Activated CD4-positive, CD25-positive, alpha-beta regulatory T cell treated with anti-CD3 and anti-CD28 coated beads, Interleukin-2, amount 50 U/mL, for 24 hours (primary cell): ENCODE measurements around the gene NOS2.
"Not testable (repeated sequence)": the region's sequence is repeated elsewhere in the genome, so short reads cannot be mapped to it uniquely, and the experiment has no call there.

ENCODE experiments used
- ATAC-seq, 2 donors: fragments of 150-1000 bp; cut with Tn5 transposase; one replicate each; pipeline ENCODE4 v1.10.0; 2021; ENCODE audit warnings: mild to moderate bottlenecking in 1 of 2, moderate library complexity in 1 of 2

The NOS2 gene

DNA sequence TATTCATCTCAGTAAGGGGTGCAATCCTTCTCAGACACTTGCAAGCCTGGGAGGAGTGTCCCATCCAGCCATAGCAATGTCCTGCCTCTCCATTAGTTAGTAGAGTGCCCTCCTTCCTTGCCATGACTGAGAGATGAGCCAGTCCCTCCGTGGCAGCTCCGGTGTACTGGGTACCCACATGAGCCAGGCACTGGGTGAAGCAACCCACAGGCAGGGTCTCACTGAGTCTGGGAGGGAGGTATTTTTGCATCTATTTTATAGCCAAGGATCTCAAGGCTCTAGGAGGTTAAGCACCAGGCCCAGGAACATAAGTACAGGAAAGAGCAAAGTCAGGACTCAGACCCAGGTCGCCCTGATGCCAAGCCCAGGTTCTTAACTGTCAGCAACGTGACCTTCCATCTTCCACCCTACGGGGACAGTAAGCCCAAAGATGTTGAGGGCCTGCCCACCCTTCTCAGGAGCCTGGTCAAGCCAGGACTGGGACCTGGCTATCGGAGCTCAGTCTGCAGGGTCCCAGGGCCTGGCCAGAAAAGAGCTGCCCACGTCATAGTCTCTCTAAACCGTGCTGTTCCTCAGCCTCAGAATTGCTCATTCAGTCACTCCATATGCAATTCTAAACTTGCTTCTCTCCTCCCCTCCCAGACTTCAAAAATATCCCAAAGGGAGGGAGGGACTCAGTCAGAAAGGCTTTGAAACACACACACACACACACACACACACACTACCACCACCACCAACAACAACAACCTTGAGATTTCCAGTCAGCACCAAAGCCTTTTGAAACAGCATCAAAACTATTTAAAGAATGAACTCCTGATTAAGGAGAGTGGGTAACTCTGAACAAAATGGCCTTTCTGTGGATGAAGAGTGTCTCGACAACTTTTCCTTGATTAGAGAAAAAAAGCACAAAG lies 16.6 kb downstream of the NOS2 start:
- ATAC-seq = no peak

DNA sequence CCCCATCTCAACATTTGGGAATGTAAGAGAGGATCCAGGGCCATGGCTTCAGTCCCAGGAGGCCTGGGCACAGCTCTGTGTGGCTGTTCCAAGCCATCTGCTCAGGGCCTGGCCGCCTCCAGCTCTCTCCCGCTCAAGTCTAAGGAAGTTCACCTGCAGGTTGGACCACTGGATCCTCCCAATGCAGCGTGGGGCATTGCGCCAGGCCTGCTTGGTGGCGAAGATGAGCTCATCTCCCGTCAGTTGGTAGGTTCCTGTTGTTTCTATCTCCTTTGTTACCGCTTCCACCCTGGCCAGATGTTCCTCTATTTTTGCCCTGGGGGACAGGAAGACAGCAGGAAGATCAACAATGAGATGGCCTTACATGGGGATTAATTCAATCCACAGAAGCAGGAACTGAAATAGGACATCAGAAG lies 17.5 kb downstream of the NOS2 start:
- ATAC-seq = no peak

DNA sequence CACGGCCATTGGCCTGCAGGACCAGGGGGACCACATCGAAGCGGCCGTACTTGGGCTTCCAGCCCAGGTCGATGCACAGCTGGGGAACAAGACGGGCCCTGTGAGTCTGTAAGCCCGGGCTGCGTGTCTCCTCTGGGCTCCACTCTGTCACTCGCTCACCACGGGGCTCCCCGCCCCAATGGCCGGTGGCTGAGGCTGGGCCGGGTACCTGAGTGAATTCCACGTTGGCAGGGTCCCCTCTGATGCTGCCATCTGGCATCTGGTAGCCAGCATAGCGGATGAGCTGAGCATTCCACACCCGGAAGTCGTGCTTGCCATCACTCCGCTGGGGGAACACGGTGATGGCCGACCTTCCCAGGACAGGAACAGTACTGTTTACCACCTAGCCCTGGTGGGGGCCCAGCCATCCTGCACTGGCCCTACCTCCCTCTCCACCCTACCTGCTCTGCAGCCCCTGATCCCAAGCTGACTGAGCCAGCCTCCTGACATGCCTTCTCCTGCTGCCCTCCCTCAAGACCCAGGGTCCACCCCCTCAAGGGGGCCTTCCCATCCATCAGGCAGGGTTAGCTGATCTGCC lies 19.4 kb downstream of the NOS2 start:
- ATAC-seq = no peak

DNA sequence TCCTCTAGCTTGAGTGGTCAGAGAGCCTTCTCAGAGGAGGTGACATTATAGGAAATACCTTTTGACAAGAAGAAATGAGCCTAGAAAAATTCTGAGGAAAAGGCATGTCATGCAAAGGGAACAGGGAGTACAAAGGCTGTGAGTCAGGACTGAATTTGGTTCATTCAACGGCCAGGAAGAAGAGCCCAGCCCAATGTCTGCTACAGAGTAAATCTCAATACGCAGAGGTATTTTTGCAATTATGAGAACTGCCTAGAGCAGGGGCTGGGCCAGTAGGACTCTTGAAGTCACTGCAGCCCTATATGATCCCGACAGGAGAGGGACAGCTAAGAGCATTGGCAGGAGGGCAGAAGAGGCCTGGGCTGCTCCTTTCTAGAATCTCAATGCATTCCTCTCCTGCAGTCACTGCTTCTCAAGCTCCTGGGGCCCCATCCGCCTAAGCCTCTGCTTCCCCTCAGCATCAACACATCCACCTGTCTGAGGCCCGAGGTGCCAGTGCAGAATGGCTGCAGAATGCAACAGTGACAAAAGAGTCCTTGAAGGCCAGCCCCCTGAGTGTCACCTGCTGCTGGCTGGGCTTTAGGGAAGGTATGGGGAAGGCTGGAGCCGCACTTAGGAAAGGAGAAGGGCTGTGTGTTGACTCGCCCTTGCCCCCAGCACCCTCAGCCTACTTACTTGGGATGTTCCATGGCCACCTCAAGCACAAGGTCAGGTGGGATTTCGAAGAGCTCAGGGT lies 20.1 kb downstream of the NOS2 start:
- no peak for ATAC-seq

DNA sequence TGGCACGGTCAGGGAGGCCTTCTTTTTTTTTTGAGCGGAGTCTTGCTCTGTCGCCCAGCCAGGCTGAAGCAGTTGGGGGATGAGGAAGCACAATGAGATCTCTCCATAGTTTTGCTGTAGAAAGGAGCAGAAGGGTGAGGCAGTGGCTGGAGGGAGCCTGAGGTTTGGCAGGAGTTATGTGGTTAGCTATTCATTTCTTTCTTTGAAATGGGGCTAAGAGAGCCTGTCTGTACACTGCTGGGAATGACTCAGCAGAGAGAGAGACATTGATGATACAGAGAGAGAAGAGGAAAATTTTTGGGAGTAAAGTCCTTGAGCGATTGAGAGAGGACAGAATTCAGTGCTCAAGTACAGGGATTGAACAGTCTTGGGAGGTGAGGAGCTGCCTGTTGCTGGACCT lies 22.1 kb downstream of the NOS2 start:
- no peak for ATAC-seq

DNA sequence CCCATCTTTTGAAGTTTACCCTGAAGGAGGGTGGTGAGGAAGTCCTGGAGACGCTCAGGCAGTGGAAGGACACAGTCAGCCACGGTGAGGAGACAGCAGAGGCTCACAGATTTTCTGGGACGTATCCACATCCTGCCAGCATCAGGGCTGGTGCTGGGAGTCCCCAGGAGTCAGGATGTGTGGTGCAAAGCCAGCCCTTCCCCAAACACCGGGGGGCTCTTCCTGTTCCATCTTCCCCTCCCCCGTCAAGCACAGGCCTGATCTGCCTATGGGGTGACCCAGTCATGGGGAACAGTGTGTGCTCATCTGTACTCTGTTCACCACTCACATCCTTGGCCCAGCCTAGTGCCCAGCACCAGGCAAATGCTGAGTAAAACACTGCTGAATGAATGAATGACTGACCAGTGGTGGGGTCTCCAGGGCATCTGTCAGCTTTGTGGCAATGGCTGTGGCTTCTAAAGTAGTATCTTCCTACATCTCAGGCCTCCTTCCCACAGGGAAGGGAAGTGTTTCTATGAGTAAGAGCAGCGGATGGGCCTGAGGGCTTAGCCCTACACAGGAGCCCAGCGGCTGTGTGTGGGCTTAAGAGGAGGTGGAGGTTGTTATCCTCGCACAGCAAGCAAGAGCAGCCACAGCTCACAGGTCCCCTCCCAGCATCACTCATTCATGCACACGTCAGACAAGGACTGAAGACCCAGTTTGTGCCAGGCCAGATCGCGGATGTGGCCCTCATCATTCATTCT lies 23.3 kb downstream of the NOS2 start:
- no peak for ATAC-seq

DNA sequence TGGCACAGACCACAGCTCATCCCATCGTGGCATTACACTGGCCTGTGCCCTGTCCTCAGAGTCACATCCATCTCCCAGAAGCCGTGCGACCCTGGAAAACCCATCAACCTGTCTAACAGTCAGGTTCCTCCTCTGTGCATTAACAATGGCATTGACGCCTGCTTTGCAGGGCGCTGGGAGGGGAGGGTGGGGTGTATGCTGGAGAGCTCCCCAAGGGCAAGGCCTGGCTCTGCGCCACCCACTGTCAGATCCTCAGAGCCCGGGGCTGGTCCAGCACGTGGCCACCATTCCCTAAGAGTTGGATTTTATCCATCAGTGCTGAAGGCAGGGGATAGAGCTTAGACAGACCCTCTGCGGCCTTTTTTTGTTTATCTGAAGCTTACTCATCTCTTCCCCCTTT lies 28.7 kb downstream of the NOS2 start:
- ATAC-seq = no peak

DNA sequence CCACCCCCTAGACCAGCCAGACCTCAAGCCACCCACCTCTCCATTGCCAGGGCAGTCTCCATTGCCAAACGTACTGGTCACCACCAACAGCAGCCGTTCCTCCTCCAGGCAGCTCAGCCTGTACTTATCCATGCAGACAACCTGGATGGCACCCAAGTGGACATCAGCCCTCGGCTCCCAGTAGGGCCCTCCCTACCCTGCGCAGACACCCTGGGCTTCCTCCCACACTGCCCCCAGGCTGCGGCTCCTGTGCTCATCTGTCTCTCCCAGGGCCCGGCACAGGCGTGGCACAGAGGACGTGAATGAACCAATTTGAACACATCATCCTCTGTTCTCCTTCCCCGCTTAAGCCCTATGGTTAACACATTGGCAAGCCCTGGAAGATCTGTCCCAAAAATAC lies 29.5 kb downstream of the NOS2 start:
- no peak for ATAC-seq

DNA sequence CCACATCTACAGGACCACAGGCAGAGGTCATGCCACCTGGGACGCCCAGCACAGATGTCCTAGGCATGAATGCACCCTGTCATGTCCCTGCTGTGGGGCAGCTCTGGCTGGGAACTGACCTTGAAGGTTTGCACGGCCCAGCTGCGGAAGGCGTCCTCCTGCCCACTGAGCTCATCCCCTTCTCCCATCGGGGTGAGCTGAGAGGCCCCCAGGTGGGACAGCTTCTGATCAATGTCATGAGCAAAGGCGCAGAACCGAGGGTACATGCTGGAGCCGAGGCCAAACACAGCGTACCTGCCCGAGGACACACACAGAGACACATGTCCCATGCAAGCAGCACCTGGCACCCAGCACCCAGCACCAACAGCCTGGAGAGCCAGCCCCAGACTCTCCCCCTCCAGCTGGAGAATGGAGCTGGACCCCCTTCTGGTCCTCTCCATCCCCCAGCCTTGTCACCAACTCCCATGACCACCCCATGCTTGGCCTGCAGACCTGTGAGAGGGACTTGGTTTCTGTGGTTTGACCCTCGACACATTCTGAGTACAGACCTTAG lies 31.4 kb downstream of the NOS2 start:
- no peak for ATAC-seq

DNA sequence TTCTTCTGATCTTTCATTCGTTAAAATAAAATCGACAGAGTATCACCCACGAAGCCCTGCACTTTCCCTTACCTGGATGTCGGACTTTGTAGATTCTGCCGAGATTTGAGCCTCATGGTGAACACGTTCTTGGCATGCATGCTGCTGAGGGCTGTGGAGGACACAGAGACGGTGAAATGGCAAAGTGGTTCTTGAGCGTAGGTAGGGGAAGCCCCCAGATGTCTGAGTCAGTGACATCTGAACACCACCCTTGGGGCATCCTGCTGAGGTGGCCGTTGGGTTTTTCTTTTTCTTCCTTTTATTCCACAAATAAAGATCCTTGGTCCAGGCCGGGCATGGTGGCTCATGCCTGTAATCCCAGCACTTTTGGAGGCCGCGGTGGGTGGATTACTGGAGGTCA lies 33.9 kb downstream of the NOS2 start:
- no peak for ATAC-seq

DNA sequence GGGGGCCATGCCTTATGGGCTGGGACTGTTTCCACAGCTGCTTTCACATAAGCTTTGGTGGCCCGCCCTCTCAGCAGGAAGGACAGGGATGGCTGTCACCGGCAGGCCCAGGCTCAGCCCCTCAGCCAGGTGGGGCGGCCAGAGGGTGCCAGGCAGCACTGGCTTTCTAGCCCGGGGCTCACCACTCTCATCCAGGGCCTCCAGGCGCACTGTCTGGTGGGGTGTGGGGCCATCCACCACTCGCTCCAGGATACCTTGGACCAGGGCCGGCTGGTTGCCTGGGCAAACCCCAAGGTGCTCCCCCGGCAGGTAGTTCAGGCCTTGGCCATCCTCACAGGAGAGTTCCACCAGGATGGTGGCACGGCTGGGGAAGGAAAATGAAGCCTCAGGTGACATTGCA lies 35.0 kb downstream of the NOS2 start:
- no peak for ATAC-seq

DNA sequence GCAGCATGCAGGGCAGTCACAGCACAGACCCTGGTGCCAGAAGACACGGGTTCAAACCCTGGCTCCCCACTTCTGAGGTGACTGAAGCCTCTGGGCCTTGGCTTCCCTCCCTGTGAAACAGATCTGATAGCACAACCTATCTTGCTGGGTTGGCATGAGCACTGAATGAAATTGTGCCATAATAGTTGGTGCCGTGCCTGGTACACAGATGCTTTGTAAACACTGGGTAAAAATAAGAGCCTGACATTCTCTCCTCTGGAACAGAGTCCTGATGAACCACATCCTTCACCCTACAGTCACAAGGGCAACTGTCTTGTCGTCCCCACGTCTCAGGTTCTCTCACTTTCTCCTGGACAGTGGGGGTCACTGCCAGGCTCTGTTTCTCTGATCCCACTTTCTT lies 35.7 kb downstream of the NOS2 start:
- ATAC-seq = no peak

DNA sequence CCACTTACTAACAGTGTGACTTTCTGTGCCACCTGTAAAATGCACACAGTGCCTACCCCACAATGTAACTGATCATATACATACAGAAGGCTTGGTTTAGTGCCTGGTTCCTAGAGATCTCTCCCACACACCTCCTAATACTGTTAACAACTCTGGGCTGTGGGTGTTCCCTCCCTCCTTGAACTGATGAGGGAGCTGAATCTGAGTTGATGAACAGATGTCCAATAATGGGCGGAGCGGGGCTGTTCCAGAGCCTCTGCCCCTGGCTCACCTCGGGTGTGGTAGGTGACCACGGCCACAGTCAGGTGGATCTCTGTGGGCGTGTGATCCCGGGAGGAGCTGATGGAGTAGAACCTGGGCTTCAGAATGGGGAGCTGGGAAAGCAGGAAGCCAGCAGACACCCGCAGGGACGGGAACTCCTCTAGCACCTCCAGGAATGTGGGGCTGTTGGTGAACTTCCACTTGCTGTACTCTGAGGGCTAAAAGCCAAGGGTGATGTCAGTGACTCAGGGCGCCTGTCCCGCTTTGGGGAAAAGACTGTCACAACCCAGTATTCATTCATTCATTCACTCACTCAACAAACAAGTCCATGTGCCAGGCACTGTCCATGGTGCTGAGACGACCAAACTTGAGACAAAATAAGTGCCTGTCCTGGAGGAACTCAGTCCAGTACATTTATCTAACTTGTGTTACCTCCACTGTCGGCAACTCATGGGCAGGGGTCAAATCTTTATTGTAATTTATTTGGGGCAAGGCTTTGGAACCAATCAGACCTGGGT lies 37.6 kb downstream of the NOS2 start:
- ATAC-seq = no peak

DNA sequence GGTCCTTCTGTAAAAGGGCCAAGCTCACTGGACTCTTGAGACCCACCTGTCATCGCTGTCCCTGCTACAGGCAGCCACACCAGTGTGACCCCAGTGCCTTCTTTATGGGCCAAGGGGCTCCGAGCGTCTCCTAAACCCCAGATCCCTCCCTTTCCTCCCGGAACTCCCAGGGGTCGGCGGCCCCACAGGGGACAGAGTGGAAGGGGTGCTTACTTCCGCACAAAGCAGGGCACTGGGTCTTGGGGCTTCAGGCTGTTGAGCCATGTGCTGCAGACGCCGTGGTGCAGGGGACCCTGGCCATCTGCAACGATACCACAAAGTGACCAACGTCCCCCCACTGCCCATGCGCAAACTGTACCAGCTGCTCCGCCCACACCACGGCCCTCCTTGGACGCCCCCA lies 39.4 kb downstream of the NOS2 start:
- not testable (repeated sequence) for ATAC-seq

DNA sequence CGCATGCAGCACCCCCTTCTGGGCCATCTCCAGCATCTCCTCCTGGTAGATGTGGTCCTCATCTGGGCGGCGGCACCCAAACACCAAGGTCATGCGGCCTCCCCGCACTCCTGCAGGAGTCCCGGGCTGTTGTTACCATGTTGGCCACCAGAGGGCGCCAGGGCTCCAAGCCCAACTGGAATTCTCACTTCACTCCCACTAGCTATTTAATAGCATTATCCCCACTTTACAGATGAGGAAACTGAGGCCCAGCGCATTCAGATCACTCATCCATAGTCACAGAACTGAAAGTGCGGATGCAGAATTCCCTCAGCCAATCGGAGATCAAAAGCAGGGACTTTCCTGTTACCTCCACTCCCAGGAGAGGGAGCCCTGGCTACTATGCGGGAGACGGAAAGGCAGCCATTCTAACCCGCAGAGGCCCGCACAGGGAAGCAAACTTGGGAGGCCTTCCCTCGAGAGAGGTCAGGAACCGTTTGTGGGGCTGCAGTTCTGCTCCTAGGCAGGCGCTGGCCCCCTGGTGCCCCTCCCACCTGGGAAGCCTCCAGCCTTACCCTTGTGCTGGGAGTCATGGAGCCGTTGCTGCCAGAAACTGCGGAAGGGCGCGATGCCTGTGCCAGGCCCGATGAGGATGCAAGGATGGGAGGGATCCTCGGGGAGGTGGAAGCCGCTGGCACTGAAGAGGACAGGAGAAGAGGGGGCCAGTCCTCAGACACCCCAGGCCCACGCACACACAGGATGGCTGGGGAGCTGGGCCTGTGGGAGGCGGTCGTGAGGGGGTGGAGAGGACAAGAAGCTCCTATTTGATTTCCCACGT lies 40.1 kb downstream of the NOS2 start:
- peak; percentile 44 to 65 for ATAC-seq

DNA sequence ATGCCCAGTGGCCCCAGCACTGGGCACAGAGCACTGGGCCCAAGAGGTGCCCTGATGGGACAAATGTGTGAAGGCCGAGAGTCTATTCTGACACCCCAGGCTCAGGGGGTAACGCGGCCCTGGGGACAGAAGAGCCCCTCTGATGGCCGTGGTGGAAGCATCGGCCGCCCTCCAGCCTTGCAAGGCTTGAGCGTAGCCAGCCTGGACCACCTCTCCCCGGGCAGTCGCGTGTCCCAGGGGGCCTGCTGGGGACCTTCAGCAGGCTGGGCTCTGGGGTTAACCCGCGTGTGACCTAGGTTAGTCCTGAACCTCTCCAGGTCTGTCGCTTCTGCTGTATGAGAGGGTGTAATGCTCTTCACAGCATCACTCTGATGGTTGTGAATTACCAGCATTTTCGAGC lies 40.8 kb downstream of the NOS2 start:
- no peak for ATAC-seq

DNA sequence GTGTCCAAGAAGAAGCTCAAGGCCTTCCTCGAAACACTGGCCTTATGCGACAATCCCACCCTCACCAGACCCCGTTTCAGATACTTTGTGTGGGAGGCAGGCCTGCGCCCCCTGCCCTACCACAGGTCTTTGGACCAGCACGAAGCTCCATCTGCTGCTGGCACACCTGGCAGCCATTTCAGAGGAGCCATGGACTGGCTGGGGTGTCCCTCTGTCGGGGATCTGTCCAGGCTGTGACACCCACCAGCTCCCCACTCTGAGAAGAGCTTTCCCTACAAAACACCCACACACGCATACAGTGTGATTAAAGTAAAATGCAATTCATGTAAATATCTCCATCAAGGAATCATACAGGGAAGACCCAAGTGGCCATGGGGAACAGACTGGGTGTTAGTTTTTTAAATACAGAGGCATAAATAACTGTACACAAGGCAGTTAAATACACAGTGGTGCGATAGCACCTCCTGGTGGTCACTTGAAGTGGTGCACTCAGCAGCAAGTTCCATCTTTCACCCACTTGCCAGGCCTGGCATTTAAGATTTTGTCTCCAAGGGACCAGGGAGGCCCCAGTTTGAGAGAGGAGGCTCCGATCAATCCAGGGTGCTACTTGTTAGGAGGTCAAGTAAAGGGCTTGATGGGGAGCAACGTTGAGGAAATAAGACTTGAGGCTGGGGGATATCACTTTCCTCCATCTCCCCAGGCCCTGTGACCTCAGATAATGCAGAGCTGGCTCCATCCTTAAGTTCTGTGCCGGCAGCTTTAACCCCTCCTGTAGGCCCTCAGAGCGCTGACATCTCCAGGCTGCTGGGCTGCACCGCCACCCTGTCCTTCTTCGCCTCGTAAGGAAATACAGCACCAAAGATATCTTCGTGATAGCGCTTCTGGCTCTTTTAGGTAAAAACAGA lies 43.6 kb downstream of the NOS2 start:
- ATAC-seq = no peak

DNA sequence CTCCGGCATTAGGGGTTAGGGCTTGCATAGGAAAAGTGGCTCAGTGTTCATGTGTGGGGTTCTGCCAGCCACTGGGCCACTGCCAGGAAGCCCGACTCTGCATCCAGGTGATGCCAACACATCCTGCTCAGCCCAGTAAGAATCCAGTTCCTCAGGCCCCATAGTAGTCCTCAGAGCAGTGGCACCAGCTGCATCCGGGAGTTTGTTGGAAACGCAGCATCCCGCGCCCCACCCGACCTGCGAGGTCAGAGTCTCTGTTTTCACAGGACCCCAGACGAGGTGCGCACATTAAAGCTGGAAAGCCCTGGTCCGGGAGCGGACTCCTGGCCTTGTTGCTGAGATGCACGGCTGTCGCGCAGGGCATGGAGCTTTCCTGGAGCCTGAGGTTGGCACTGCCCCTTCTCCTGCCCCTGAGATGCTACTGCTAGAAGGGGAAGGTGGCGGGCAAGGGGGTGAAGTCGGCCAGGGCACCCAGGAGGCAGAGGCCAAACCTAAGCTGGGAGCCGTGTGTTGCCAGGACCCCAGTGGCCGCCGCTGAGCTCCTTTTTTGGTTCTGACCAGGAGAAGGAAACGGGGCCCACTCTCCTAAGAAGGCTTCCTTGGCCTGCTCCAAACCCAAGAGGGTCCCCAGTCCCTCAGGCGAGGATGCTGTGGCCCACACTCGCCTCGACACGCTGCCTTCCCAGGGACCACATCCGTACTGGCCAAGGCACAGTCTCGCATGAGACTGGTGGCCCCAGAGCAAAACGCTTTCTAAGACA lies 44.4 kb downstream of the NOS2 start:
- no peak for ATAC-seq

DNA sequence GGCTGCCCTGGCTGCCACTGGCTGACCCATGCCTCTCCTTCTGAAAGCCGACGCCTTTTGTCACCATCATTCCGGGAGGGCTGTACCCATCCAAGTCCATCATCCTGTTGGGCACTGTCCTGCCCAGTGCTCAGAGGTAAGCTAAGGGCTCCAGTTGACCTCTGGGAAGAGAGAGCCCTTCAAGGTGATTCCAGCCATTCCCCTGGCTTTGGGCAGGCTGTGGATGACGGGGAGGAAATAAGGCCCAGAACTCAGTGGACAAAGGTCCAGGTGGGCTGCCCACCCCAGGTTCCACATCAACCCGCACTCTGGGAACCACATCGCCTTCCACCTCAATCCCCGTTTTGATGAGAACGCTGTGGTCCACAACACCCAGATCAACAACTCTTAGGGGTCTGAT lies 45.8 kb downstream of the NOS2 start:
- ATAC-seq = no peak
